ENCODE results near the gene IGFALS.

The IGFALS gene

DNA sequence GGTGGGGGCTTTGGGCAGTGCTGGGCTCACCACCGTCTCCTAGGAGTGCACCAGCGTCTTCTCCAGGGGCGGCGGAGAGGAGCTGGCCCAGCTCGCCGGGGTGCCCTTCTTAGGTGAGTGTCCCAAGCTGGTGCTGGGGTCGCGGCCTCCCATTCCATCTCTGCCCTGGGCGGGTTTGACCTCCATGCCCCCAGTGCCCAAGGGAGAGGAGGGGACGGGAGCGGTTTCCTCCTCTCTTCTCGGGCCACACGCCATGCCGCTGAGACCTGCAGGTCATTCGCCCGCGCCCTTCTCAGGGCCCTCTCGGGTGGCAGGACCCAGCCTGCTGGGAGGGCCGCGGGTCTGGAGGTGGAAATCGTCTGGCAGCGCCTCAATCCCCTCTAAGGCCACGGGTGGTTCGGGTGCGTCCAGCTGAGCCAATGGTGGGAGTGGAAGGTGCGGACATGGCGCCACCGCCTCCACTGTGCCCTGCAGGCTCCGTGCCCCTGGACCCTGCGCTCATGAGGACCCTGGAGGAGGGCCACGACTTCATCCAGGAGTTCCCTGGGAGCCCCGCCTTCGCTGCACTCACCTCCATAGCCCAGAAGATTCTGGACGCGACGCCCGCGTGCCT lies 5.3 kb downstream of the IGFALS start:
- no peak for DNase-seq

DNA sequence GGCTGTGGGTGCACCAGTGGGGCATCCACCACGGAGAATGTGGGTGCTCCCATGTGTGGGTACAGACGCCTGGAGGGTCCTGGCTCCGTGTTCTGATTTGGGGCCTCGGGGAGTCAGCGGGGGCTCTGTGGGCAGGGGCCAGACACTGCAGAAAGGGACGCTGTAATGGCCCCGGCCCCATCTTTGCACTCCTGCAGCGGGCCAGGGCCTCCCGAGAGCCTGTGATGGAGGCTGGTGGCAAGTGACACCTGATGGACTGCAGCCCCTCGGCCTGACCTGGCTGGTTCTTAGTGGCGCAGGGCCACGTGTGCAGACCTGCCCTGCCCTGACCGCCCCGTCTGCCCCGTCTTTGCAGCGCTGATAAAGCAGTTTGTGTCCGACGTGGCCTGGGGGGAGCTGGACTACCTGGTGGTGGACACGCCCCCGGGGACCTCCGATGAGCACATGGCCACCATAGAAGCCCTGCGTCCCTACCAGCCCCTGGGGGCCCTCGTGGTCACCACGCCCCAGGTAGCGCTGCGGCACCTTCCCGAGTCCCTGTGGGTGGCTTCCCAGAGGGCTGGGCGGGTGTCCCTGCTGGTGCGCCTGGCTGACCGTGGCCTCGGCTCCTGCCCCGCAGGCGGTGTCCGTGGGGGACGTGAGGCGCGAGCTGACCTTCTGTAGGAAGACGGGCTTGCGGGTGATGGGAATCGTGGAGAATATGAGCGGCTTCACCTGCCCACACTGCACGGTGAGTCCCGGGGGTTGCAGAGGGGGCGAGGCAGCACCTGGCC lies 6.0 kb downstream of the IGFALS start:
- no peak for DNase-seq

DNA sequence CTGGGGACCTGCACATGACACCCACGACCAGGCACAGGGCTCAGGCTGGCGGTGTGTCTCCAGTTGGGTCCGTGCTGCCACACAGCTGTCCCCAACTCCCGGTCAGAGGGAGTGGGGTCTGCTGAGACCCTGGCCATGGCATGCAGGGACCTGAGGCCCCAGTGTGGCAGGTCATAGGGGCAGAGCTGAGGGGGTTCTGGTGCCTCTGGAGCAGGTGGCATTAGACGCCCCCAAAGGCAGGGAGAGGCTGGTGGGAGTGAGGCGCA lies 6.5 kb downstream of the IGFALS start:
- DNase-seq: no peak

DNA sequence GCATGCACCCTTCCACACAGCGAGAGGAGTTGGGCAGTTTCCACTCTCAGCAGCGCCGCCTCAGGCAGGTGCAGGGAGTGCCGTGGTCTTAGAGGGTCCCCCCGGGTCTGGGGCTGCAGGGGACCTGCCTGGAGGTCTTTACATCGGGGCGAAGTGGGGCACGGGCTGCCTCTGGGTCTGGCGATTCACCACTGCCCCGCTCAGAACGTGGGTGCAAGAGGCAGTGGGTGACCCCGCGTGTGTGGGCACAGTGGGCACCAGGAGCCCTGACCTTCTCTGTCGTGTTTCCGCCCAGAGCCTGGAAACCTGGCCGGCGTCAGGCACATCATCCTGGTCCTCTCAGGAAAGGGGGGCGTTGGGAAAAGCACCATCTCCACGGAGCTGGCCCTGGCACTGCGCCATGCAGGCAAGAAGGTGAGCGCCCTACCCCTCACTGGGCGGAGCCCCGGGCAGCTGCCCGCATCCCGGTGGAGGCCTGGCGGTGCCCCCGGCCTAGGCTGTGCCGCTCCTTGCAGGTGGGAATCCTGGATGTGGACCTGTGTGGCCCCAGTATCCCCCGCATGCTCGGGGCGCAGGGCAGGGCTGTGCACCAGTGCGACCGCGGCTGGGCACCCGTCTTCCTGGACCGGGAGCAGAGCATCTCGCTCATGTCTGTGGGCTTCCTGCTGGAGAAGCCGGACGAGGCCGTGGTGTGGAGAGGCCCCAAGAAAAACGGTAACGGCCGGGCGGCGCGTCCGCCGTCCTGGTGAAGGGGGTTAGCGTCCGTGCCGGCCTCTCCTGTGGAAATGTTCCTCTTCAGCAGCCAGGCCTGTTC lies 7.1 kb downstream of the IGFALS start:
- DNase-seq: no peak

DNA sequence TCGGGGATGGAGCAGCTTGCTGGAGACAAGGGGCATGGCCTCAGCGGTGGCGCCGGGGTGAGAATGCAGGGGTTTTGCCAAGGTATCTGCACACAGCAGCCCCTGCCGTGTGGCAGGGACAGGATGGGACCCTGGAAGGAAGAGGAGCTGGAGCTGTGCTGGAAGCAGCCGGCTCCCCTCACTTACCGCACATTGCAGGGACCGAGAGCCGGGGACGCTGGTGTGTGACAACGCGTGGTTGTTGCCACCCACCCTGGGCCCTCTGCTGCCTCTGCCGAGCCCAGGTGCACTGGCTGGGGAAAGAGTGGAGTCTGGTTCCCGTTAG lies 7.7 kb downstream of the IGFALS start:
- no peak for DNase-seq

DNA sequence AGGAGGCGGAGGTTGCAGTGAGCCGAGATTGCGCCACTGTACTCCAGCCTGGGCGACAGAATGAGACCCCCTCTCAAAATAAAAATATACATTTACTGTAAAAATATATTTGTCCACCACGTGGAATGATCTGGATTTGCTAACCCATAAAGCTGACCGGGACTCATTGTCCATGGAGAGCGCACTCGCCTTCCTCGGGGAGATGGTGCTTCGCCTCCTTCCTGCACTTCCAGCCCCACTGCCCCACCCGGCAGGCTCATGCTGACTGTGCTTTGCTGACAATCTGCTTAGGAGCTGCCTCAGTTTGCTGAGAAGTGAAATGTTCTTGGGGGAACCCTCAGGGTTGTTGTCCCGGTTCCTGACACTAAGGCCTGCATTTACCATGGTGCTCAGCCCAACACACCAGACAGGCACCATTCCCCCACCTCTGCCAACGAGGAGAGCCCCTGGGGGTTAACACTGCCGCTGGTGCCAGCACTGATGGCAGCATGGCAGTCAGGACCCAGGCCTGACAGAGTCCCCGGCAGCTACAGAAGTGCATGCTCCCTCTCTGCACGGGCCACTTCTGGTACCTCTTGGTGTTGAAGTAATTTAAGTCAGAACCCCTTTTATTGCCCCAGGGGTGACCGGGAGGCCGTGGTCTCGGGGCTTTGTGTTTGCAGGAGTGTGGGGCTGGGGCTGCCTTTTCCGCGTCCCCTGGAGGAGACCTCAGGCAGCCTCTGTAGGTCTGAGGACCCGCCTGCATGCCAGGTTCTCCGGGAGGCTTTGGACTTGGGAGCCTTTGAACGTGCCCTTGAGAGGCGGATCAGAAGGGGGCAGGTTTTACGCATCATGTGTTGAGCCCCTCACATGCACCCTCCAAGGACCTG lies 8.3 kb downstream of the IGFALS start:
- no peak for DNase-seq

DNA sequence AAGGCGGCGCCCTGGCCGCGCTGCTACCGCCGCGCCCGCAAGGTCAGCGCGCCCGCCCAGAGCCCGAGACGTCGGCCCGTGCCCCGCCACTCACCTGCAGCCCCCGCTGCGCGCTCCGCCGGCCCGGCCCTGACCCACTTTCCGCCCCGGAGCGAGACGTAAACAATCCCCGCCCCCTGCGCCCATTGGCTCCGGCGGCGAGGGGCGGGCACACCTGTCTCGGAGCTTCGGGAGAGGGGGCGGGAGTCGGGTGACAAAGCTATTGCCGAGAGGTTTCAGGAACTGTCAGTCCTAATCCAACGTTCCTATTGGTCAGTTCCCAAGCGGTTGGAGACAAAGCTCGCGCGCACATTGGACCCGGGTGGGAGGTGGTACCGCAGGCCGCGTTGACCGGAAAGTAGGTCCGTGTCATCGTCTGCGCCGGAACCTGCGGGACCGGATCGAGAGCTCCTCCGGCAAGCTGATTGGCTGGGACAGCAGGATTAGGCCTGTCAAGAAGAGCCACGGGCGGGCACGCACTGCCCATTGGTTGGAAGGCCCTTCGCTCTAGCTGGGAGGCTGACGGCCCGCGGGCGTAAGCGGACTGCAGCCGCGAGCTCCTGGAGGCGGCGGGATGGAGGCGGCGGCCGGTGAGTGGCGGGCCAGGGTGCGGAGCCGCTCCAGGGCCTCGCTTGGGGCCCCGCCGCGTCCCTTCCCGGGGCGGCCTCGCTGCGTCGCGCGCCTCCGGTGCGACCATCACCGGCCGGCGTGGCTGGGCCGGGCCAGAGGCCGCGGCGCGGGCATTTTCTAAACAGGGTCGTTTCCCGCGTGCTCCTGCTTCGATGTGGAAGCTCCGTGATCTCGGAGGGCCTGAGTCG lies 10.9 kb downstream of the IGFALS start, which contains the start of the genes NUBP2 and SPSB3:
Gene NUBP2, plus strand, starts transcription at position 553 of the 857 bp plus-strand sequence. Its CDS starts 61 bp downstream, at position 614.
Gene SPSB3, minus strand, starts transcription at position 164 of the 857 bp plus-strand sequence. CDS start 1,088 bp downstream, outside the sequence.
- DNase-seq: peak; percentile 99

DNA sequence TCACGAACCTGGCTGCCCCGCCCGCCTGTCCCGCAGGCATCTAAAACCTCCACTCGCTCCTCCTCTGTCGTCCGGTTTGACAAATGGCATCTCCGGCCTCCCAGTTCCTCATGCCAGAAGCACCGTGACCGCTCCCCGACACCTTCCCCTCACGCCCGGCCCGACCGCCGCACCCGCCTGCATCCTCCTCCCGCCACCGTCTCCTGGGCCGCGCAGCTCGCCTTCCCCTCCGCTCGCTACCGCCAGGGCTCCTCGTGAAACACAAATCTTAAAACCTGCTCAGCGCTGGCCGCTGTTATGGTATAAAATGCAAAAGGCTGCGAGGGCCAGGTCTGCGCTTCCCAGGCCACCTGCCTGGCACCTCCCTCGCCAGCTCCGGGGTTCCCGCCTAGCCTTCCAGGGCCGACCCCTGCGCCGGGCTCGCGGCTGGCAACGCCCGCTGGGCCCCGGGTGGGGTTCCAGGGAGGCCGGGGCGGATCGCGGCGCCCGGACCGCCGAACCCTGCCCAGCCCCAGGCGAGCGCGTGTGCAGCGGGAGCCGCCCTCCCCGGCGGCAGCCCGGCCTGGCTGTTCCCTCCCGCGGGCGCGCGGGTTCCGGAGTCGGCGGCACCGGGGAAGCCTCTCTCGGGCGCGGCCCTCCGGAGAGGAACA lies 11.6 kb downstream of the IGFALS start:
- DNase-seq: no peak

DNA sequence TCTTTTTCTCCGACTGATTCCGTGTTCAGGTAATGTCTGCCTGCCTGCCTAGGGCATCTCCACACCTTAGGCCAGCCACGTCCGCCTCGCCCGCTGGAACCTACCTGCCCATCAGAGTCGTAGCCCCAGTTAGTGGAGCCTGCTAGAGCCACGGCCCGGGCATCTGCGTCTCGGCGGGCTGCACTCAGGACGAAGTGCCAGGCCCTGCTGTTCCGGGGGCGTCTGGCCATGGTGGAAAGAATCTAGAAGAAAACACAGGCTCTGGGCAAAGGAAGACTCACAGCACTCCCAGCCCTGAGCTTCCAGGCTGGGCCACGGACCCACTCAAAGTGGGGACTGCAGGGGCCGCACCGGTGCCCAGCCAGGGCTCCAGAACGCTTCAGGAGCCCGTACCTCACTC lies 12.3 kb downstream of the IGFALS start:
- DNase-seq: no peak

DNA sequence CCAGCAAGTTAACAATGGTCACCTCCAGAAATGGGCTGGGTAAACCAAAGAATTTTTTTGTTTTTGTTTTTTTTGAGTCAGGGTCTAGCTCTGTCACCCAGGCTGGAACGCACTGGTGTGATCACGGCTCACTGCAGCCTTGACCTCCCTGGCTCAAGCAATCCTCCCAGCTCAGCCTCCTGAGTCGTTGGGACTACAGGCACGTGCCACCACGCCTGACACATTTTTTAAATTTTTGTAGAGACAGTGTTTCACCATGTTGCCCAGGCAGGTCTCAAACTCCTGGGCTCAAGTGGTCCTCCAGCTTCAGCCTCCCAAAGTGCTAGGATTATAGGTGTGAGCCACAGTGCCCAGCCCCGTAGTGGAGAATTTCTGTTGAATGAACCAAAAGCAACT lies 12.8 kb downstream of the IGFALS start:
- no peak for DNase-seq

DNA sequence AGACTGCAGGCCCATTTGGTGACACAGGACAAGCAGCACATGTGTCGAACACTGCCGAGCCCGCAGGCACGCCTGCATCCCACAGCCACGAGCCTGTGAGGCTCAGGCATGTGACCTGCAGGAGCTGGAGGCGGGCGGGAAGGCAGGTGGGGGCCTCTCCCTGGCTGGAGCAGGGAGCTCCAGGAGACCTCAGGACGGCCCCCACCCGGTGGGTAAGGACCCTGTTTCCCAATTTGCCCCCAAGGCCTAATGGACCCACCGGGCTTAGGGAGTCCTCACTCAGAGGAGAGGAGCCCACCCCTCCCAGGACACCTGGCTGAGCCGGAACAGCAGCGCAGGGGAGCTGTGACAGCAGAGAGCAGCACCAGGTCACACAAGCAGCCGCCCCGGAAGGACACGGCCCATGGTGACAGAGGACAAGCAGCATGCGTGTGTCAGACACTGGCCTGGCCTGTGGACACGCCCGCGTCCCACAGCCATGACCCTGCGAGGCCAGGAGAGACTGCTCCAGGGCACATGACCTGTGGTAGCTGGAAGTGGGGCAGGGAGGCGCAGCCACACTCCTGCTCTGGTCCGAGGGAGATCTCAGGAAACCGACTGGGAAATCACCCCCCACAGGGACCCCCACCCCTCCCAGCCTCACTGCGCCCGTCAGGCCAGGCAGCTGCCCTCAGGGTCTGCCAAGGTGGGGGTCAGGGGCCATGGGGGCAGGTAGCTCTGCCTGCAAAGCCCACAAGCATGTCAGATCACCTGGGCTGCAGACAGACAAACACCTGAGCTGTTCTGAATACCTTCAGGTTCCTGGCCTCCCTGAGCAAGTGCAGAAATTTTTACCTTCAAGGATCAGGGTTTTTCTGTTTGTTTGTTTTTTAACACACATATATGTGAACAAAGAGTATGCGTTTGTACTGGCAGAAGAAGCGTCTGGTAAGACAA lies 13.5 kb downstream of the IGFALS start:
- no peak for DNase-seq

DNA sequence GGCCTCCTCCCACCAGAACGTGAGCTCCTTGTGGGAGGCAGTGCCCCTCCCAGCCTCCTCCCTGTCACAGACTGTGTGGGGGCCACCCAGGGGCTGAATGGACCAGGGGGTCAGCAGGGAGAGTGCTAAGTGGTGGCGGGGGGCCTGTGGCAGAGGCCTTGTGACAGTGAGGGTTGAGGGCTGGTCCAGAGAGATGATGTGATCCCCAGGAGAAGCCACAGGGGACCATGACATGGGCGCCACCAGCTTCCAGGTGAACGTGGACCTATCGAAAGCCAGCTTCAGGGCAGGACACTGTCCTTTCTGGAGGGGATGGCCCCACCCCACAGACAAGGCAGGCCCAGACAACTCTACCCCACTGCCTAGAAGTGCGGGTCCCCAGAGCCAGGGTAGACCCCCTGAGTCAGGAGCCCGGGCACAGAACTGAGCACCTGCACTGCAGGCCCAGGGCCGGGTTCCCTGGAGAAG lies 14.2 kb downstream of the IGFALS start:
- no peak for DNase-seq

DNA sequence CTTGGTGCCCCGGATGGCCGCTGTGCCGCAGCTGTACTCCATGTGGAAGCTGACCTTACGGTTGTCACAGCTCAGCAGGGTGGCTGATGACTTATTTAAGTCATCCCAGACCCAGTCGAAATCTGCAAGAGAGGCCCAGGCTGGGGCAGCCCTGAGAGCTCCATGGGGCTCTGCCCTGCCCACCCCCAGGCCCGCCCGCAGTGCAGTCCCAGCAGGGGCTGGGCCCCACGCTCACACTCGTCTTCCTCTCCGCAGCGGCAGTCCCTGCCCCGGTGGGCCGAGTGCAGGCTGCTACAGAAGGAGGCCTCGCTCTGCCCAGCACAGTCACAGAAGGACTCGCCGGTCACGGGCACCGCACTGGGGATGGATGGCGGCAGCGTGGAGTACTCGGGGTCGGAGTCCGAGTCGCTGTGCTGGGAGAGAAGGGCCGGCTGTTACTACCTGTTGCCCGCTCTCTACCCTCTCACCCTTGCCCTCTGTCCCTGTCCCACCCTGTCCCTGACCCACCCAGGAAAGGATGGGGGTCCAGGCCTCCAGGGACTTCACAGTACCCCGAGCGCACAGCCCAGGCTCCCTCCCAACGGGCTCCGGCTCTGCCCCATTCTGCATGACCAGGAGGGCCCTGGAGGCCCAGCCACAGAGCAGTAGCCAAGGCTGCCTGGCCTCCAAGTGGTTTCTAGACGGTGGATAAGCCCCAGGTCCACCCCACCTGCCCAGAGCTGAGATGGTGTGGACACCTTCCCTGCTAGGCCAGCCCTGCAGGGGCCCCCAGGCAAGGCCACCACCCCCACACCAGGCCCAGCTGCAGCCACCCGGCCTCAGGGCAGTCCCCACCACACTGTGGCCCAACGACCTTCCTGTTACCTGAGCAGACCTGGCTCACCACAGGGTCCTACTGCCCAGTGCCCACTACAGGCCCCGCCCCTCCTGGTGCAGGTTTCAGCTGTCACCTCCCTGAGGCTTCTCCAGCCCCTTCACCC lies 15.0 kb downstream of the IGFALS start:
- DNase-seq: no peak

DNA sequence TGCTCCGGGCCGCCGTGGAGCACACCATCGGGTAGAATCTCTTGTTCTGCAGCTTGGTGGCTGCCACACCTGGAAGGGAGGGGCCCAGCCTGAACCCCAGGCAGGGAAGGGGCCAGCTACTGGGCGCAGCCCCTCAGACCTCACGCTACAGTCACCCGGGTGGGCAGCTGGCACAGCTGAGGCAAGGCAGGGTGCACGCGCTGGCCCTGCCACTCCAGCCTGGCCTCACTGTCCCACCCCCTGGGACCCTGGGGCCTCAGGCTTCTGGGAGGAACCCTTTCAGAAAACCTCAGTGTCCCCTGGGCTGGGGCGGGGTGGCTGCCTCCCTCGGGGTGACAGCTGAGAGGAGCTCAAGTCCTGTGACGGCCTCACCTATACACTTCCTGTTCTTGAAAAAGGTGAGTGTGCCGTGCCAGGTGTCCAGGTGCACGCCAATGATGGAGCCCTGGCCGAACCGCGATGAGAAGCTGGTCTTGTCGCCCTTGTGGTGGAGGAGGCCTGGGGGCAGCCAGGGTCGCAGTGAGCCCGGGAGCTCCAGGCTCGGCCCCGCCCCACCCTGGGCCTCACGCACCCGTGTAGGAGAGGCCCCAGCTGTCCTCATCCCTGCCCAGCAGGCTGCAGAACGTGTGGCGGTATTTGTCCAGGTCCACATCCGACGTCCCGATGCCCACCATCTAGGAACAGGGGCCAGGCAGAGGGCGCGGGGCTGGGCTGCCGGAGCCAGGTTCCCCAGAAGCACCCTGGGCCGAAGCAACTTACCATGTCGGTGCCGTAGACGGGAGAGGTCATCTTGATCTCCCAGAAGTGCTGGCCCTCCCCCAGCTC lies 15.9 kb downstream of the IGFALS start:
- no peak for DNase-seq

DNA sequence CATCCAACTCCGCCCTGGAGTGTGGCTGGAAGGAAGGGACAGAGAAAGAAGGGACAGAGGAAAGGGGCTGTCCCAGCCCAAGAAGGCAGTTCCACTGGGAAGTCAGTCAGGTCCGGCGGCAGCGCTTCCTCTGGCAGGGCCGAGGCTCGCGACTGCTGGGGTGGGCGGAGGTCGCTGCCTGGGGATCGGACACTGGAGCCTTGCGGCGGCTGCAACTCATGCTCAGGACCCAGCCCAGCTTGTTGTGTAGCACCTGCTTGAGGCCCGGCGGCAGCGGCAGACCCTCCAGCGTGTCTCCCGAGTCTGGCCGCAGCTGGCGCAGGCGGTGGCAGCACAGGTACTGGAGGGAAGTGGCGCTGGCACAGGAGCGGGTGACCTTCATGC lies 16.5 kb downstream of the IGFALS start:
- no peak for DNase-seq

DNA sequence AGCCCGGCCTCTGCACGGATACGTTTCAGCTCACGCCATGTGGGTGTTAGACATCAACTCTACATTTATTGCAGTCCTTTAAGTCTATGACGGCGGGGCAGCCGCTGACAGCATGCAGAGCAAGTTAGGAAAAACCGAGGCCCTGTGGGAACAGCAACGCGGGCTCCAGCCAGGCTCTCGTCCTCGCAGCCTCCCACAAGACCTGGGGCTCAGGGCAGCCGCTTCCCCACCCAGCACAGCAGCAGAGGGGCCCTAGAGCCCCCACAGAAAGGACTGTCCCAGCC lies 16.9 kb downstream of the IGFALS start:
- DNase-seq: no peak

DNA sequence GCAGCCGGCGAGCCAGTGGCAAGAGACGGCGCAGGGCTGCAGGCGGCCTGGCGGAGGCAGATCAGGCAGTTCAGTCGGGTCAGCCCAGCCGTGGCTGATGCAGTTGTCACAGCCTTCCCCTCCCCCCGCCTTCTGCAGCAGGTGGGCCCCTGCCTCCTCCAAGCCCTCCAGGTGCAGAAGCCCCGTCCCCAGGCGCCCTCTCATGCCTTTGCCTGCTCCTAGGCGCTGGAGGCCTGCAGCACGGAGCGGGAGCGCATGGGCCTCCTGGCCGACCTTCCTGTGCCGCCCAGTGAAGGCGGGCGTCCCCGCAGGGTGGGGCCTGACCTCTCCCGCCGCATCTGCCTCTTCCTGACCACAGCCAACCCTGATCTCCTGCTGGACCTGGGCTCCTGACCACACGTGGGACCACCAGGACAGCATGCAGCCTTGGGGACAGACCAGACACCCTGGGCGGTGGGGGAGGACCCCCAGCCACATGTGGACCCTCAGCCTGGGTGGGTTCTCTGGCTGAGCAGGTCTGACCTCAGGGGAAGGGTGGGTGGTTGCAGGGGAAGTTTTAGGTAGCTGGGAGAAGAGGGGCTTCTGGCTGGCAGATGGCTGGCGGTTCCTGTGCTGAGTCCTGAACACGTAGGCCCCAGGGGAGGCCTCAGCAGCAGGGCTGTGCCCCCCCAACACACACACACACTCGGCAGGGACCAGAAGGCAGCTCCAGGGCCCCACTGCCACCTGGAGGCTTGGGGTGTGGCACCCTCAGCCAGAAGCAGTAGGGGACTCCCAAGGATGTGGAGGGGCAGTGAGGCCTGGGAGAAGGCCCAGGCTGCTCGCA lies 17.4 kb downstream of the IGFALS start:
- DNase-seq: no peak
